ENCODE data around the gene MSS51.

MSS51 gene

GRCh38 chr10:73433538-73433867 lies at the start of gene MSS51:
TSS of gene MSS51 (minus strand) at chr10:73433561. CDS start at chr10:73428284, 5,277 bp downstream.
- DNase-seq: no peak

DNA sequence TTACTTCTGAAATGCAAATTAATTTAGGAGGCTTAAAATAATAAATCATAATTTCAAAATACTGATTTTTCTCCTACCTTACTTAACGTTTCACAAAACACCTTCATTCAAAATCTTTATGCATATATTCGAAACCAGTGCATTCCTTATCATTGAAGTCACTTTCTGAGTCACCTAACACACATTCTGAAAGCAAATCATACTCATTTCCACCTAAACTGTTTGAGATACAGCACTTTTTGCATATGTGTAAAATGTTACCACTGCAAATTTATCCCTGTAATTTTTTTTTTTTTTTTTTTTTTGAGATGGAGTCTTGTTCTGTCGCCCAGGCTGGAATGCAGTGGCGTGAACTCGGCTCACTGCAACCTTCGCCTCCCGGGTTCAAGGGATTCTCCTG lies 46.8 kb upstream of the MSS51 start:
- no peak for DNase-seq

DNA sequence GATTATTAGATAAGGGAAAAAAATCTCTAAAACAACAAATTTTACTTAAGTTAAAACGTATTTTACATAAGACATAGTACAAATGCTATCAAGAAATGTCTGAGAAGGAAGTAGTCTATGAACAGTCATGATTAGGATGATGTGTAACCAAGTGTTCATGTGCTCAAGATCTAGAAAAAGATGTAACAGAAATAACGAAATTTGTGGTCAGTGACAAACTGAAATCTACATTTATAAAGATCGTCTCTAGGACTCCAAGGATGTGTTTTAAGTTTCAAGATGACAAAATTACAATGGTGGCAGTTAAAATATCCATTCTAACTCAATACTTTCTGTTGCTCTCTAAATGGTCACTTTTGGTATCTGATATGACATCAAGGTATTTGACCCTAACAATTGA lies 45.3 kb upstream of the MSS51 start:
- no peak for DNase-seq

GRCh38 chr10:73471226-73471625 lies 37.9 kb upstream of the MSS51 start:
- DNase-seq: no peak

DNA sequence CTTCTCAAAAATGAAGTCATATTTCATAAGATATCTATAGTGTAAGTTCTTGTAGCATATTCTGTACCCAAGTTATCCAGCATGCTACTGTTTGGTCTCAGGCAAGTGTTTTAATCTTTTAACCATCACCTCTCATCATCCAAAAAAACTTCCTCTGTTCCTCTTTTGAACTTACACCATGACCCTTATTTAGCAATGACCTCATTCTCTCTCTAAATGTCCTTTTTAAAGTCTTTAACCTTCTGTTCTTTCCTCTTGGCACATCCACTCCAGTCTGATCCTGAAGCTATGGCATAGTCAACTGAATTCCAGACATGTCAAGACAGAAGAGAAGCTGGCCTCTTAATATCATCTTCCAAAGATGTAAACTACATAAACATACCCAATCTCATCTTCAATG lies 36.2 kb upstream of the MSS51 start:
- DNase-seq: no peak

GRCh38 chr10:73467206-73467605 lies 33.8 kb upstream of the MSS51 start:
- no peak for DNase-seq

- DNase-seq: no peak
Measured at GRCh38 chr10:73465978-73466726, 32.8 kb upstream of the MSS51 start.

DNA sequence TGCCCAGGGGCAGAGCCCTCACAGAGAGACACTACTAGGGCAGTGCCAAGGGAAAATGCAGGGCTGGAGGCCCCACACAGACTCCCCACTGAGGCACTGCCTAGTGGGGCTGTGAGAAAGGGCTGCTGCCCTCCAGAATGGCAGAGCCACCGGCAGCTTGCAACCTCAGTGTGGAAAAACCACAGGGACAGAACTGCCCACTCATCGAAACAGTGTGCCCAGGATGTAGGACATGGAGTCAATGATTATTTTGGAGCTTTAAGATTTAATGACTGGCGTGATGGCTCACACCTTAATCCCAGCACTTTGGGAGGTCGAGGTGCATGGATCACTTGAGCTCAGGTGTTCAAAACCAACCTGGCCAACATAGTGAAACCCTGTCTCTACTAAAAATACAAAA lies 27.5 kb upstream of the MSS51 start:
- no peak for DNase-seq

- DNase-seq: no peak
Measured at GRCh38 chr10:73459683-73460314, 26.4 kb upstream of the MSS51 start.

- DNase-seq: no peak
Measured at GRCh38 chr10:73456187-73456890, 23.0 kb upstream of the MSS51 start.

DNA sequence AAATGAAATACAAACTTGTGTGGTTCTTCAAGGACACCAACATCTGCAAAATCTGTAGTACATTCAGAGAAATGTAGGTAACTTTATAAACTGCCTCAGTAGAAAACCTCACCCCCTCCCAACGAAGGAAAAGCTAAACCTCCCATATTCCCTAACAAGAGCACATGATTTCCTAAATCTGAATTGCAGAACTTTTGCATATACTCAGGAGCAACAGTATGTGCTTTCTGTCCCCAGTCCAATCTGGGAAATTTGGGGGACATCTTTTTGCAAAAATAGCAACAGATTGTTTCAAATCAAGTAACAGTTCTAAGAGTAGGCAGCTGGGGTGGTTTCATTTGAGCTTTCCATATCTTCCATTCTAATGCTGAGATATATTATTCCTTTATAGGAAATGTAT lies 15.8 kb upstream of the MSS51 start:
- no peak for DNase-seq

DNA sequence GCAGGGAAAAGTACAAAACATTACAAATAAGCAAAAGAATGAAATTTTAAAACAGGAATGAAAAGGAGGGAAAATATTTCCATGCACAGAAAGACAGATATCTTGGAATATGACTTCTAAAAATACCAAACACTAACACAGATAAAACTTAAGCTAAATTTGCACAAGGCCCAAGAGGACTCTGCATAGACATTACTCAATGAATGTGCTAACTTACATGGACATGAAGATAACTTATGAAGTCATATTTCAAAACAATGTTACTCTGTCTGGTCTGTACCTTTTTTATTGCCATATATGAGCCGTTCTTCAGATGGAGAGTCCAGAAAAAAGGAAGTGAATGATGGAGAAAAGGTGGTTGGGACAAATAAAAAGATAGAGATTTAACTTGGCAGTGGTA lies 15.0 kb upstream of the MSS51 start:
- no peak for DNase-seq

- no peak for DNase-seq
Measured at GRCh38 chr10:73446926-73447325, 13.6 kb upstream of the MSS51 start.

DNA sequence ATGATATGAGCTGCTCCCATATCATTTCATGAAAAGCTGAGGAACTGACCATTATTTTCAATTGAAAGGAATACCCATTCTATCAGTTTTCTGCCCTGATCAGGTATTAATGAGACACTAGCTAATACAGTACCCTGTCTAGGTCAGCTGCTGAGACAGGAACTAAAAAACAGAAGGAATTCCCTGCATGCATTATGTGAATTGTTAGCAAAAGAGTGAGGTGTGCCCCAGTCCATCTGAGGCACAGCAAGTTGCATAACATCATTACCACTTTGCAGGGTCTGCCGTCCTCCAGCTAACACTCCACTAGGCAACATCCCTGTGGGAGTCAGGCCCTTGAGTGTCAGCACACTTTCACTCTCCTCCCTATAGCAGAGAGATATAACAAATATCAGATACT lies 11.1 kb upstream of the MSS51 start:
- DNase-seq: no peak

DNA sequence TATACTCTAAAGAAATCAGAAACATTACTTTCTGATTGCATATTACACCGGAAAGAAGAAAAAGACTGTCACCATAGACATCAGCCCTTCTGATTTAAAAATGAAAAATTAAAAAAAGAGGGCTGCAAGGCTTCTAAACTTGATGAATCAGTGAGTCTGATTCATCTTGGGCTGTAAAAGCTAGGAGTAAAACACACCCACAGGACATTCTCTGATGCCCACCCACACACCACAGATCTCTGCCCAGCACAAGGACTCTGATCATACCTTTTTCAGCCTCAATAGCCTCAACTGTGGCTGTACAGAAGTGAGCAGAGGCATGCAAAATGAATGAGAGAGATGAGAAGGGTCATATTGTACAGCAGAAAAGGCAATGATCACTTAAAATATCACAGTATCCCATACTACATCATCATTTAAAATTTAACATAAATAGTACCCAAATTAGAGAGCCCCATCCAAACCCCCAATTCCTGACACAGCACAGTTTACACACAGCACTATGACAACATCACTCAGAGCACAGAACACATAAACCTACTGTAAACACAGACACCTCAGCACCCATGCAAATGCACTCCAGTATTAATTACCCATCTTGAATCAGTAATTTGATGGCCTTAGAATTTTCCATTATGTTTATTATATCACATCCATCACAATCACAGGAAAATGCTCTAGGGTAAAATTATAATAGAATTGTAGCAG lies 6.4 kb upstream of the MSS51 start:
- DNase-seq: no peak

GRCh38 chr10:73439055-73439454 lies 5.7 kb upstream of the MSS51 start:
- DNase-seq: no peak

GRCh38 chr10:73432646-73433537 lies 469 bp downstream of the MSS51 start:
- no peak for DNase-seq

DNA sequence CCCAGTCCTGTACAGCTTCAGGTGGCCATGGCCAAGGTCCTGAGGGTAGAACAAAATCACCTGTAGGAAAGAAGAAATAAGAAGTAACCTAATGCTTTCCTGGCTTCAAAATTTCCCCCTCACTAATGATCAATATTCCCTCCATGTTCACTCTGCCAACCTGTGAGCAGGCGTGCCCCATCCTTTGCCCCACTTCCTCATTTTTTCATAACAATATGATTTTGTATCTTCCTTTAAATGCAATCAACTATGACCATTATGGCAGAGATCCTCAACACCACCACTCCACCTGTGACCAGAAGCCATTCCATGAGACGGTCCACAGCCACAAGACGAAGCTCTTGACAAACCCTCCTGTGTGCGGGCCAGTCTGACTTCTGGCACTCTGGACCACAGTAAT lies 7.0 kb downstream of the MSS51 start:
- no peak for DNase-seq

GRCh38 chr10:73424478-73424877 lies 8.9 kb downstream of the MSS51 start:
- no peak for DNase-seq

GRCh38 chr10:73423309-73423708 lies 10.1 kb downstream of the MSS51 start:
- no peak for DNase-seq

DNA sequence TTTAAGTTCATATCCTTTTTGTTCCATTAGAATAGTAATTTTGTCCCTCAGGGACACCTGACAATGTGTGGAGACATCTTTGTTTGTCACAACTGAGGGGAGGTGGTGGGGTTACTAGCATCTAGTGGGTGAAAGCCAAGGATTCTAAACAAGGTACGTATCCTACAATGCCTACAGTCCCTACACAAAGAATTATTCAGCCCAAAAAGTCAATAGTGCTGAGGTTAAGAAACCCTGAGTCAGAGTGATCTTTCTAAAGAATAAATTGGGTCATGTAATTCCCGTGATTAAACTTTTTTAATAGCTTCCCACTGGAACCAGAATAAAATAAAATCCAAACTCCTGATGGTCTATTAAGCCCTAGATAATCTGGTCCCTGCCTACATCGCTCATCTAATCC lies 16.8 kb downstream of the MSS51 start:
- no peak for DNase-seq

DNA sequence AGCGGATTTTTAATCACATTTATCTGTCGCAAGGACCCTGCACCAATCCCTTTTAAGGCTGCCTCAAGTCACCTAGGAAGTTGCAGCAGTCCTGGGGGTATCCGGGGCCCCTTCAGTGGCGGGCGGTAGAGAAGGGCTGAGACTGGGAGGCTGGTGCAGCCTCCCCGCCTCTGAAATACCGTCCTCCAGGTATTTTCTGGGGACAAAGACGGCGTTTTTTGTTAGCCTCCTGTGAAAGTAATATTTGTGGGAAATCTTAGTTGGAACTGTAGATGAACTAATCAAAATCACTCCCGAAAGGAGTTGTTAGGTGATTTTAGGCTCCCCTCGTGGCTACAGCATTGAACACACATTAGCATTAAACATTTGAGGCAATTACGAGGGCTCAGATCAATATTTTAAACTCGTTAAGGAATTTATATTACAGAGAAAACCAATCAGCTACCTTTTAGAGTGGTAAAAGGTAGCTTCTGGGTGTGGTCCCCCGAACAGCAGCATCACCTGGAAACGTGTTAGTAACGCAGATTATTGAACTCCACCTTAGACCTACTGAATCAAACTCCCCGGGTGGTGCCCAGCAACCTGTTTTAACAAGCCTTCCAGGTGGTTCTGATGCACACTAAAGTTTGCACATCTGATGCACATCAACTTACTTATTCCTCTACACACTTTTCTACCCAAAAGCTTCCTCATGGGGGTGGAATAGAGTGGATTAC lies 19.0 kb downstream of the MSS51 start:
- DNase-seq: no peak

Measured in SIG-M5 (cell line).